ES-I3 (cell line): ENCODE data around the gene PERM1.

Experiments
- H3K36me3 ChIP-seq: 2 replicates; pipeline ENCODE4 v1.6.1; 2013; ENCODE audit warnings: mild to moderate bottlenecking, low read length, control low read depth, moderate library complexity; ENCODE audit not compliant: insufficient read depth
- H3K4me1 ChIP-seq: 2 replicates; pipeline ENCODE4 v1.6.1; 2013; ENCODE audit warnings: mild to moderate bottlenecking, control low read depth, low read length; ENCODE audit not compliant: insufficient read depth
- H3K9ac ChIP-seq: 2 replicates; pipeline ENCODE4 v1.6.1; 2013; ENCODE audit warnings: low read depth, mild to moderate bottlenecking, low read length, moderate library complexity
- H3K9me3 ChIP-seq: 2 replicates; pipeline ENCODE4 v1.6.1; 2013; ENCODE audit warnings: mild to moderate bottlenecking, low read length, moderate library complexity; ENCODE audit not compliant: control insufficient read depth, insufficient read depth

The PERM1 gene

DNA sequence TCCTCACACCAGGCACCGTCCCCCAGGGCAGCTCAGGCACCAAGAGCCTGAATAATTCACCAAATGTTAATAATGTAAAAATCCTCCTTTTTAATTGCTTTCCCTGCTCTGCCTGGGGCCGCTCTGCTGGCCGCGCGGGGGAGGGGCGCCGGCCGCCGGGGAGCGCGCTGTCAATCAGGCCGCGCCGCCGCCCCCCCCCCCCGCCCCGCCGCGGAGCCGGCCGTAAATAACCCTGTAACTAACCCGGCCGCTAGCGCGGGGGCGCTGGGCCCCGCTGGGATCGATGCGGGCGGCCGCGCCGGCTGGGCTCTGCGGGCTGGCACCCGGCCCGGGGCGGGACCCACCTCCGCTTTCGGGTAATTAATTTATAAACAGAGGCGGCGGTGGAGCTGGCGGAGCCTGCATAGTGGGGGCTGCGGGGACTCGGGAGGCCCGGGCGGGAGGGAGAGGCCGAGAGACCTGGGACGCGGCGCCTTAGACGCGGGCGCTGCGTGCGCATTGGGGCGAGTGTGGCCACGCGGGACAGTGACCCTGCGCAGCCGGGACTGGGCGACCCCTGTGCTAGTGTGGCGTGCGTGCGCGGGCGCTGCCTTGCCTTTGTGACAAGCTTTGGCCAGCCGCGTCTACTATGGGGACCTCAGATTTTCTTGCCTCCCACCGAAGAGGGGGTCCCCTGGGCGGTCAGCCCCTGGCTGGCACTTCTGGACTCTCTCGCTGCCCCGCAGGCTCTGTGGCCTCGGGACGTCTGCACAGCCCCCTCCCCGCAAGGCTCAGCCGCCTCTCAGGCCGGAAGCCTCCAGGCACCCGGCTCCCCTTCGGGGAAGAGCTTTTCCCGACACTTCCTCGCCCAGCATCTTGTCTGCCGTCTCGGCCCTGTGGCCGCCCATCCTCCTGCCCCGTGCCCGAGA, 41.5 kb downstream of the PERM1 start:
- Histone ChIP-seq H3K9me3 (no peaks in the 10 kb centered on the region), H3K9ac (peak overlapping the region; percentile 47; the same call in 1 of the 2 replicates), H3K36me3 (no peaks in the 10 kb centered on the region), H3K4me1 (peaks cover 13% of the 10 kb centered on the region; the same call in 1 of the 2 replicates)

DNA sequence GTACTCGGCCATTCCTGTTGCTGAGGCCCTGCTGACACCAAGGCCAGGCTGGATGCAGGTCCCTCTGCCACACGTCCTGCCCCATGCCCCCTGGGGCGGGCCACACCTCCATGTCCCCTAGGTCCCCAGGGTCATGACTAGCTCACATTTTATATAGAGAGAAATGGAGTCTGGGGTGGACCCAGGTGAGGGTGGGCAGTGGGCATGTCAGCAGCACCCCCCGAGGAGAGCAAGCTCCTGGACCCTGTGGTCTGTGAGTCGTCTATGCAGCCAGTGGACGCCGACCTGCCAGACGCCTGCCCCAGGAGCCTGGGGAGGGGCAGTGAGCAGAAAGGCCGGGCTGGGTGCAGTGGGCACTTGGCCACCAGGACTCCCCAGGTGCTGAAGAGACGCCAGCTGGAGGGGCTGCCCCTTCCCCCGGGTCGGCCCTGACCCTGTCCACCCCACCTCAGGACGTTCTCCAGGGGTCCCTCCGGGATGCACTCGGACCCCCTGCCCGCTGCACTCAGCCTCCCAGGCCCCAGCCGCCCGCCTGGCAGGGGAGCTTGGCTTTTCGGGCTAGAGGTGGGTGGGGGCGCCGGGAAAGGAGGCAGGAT, 42.3 kb downstream of the PERM1 start:
- H3K4me1 ChIP-seq: peaks cover 18% of the 10 kb centered on the region; the same call in 1 of the 2 replicates
- H3K36me3 ChIP-seq: no peaks in the 10 kb centered on the region
- H3K9me3 ChIP-seq: no peaks in the 10 kb centered on the region
- peak overlapping the region; percentile 6; the same call in 1 of the 2 replicates for H3K9ac ChIP-seq

- Histone ChIP-seq H3K36me3 (no peaks in the 10 kb centered on the region), H3K9ac (no peak overlapping the region), H3K9me3 (no peaks in the 10 kb centered on the region), H3K4me1 (peaks cover 18% of the 10 kb centered on the region; the same call in 1 of the 2 replicates)
These were observed 43.0 kb downstream of the PERM1 start for GRCh38 chr1:938711-939489.

DNA sequence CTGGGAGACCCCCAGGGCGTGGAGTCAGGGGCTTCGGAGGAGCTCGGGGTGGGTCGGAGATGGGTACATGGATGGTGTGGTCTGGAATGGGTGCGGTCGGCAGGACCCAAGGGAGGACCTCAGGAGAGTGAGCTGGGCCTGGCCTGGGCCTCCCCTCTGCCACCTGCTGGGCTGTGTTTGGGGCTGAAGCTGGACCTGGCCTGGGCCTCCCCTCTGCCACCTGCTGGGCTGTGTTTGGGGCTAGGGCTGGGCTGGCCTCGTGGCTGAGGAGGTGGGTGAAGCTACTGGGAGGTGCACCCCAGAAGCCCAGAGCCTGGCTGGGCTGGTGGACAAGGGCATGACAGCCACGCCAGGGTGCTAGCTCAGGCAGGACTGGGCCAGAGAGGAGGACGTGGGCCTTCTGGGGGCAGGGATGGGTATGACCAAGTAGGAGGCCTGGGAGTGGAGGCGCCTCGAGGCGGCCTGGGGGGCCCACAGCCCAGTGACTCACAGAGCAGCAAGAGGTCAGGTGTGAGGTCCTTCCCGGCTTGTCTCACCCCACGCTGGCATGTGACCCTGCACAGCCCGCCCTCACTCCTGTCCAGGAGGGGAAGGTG, 43.7 kb downstream of the PERM1 start:
- Histone ChIP-seq H3K4me1 (peaks cover 18% of the 10 kb centered on the region; the same call in 1 of the 2 replicates), H3K9me3 (no peaks in the 10 kb centered on the region), H3K36me3 (no peaks in the 10 kb centered on the region), H3K9ac (no peak overlapping the region)

DNA sequence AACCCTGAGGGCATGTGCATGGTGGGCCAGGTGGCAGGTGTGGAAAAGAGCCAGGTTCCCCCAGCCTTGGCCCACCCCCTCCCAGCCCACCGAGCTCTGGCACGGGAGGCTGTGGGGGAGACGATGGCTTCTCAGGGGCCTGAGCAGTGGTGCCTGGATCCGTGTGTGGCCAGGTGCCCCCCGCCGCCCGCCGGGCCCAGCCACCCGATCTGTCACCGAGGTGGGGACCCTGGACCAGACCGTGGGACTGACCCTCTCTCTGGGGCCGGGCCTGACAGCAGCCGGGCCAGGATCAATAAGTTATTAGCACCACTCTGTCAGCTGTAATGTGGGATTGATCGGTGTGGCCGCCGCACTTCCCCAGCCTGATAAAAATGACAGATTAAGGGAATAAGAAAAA, 44.4 kb downstream of the PERM1 start:
- Histone ChIP-seq H3K4me1 (peaks cover 18% of the 10 kb centered on the region; the same call in 1 of the 2 replicates), H3K36me3 (no peaks in the 10 kb centered on the region), H3K9me3 (no peaks in the 10 kb centered on the region), H3K9ac (no peak overlapping the region)

DNA sequence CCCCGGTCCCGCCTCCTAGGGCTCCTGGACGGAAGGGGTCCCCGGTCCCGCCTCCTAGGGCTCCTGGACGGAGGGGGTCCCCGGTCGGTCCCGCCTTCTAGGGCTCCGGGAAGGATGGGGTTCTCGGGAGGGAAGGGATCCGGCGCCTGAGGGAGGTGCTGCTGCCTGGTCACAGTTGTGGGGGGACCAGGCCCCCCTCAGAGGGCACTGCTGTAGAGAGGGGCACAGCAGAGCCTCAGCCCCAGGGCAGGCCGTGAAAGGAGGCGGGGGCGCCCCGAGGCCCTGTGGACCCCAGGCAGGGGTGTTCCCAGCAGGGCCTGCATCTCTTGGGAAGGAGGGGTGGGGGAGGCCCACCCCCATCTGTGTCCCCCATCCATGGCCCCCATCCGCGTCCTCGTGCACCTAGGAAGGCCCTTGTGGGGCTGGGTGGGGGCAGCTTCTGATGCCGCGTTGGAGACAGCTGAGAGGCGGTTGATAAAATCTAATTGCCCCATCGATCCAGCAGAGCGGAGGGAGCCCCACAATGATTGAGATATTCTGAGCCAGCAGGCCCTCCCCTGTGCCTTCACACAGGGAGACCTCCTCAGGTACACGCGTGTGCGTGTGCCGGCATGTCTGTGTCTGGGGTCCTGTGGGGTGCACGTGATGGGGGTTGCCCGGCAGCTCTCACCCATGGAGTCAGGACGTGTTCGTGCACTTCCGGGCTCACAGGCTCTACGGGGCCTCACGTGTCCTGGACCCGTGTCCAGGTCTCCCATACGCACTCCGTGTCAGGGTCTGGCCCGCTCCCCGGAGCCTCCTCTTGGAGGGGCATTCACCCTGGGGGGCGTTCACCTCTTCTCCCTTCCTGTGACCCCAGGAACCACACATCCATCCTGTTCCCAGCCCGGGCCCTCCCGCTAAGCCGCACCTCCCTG, 45.3 kb downstream of the PERM1 start:
- no peaks in the 10 kb centered on the region for H3K36me3 ChIP-seq
- no peak overlapping the region for H3K9ac ChIP-seq
- H3K9me3 ChIP-seq: no peaks in the 10 kb centered on the region
- H3K4me1 ChIP-seq: peaks cover 18% of the 10 kb centered on the region; the same call in 1 of the 2 replicates

DNA sequence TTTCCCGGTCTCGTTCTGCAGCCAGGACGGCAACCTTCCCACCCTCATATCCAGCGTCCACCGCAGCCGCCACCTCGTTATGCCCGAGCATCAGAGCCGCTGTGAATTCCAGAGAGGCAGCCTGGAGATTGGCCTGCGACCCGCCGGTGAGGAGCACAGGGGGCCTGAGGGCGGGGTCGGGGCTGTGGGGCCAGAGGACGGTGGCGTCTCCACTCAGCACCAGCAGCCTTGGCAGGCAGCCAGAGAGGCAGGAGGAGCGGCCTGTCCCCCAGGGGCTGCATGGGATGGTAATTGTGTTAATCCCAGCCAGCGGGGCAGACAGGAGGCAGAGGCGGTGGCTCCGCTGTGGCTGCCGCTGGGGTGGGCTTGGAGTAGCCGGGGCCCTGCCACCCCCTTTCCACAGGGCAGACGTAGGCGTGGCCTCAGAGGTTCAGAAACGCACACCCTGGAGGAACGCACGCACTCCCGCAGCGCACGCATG, 46.1 kb downstream of the PERM1 start:
- peak overlapping the region; percentile 18; the same call in 1 of the 2 replicates for H3K9ac ChIP-seq
- peaks cover 18% of the 10 kb centered on the region; the same call in 1 of the 2 replicates for H3K4me1 ChIP-seq
- H3K36me3 ChIP-seq: no peaks in the 10 kb centered on the region
- no peaks in the 10 kb centered on the region for H3K9me3 ChIP-seq

- Histone ChIP-seq H3K9me3 (no peaks in the 10 kb centered on the region), H3K9ac (no peak overlapping the region; the same call in 1 of the 2 replicates), H3K4me1 (peaks cover 18% of the 10 kb centered on the region; the same call in 1 of the 2 replicates), H3K36me3 (no peaks in the 10 kb centered on the region)
These were observed 46.7 kb downstream of the PERM1 start for GRCh38 chr1:934991-935750.

GRCh38 chr1:933603-933940, 48.3 kb downstream of the PERM1 start:
- H3K9me3 ChIP-seq: no peaks in the 10 kb centered on the region
- no peak overlapping the region for H3K9ac ChIP-seq
- H3K4me1 ChIP-seq: peaks cover 8% of the 10 kb centered on the region; the same call in 1 of the 2 replicates
- no peaks in the 10 kb centered on the region for H3K36me3 ChIP-seq

GRCh38 chr1:932776-933602, 48.9 kb downstream of the PERM1 start:
- Histone ChIP-seq H3K9ac (no peak overlapping the region), H3K9me3 (no peaks in the 10 kb centered on the region), H3K4me1 (peaks cover 8% of the 10 kb centered on the region; the same call in 1 of the 2 replicates), H3K36me3 (no peaks in the 10 kb centered on the region)

DNA sequence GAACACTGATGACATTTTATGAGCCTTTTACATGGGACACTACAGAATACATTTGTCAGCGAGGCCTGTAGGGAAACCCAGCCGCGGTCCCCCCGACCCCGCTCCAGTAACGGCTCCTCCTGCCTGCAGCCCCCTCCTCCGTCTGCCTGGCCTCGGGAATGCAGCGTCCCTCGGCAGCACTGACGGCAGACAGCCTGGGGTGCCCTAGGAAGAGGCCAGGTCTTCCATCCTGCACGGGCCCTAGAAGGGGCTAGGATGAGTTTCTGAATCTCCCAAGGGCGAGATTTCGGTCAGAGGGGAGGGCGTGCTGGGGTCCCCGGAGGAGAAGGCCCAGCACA, 49.8 kb downstream of the PERM1 start:
- no peak overlapping the region for H3K9ac ChIP-seq
- H3K36me3 ChIP-seq: no peaks in the 10 kb centered on the region
- peaks cover 8% of the 10 kb centered on the region; the same call in 1 of the 2 replicates for H3K4me1 ChIP-seq
- no peaks in the 10 kb centered on the region for H3K9me3 ChIP-seq
